HG03095 (cell line): ENCODE results near the gene AP1B1.
"Not testable (repeated sequence)": the region's sequence is repeated elsewhere in the genome, so short reads cannot be mapped to it uniquely, and the experiment has no call there.

Source experiments
- ATAC-seq: cut with Tn5 transposase; IDR thresholded peaks from one replicate; pipeline ENCODE4 v1.9.1; 2021; ENCODE audit warnings: moderate library complexity; ENCODE audit not compliant: unreplicated experiment

Gene AP1B1

GRCh38 chr22:29388759-29389090 is 355 bp upstream of the AP1B1 start:
- no peak for ATAC-seq

- no peak for ATAC-seq
These were observed 1.7 kb downstream of the AP1B1 start for GRCh38 chr22:29386708-29387107.

- no peak for ATAC-seq
These were observed 2.6 kb downstream of the AP1B1 start for GRCh38 chr22:29385748-29386147.

- no peak for ATAC-seq
These were observed 3.1 kb downstream of the AP1B1 start for GRCh38 chr22:29385151-29385704.

GRCh38 chr22:29383740-29384139 is 4.6 kb downstream of the AP1B1 start:
- no peak for ATAC-seq

- ATAC-seq: no peak
These were observed 5.6 kb downstream of the AP1B1 start for GRCh38 chr22:29382580-29383302.

GRCh38 chr22:29380856-29381255 is 7.5 kb downstream of the AP1B1 start:
- ATAC-seq: no peak

- no peak for ATAC-seq
These were observed 8.2 kb downstream of the AP1B1 start for GRCh38 chr22:29380032-29380781.

GRCh38 chr22:29379258-29379657 is 9.1 kb downstream of the AP1B1 start:
- no peak for ATAC-seq

GRCh38 chr22:29377979-29378378 is 10.4 kb downstream of the AP1B1 start:
- ATAC-seq: no peak

GRCh38 chr22:29376705-29377104 is 11.7 kb downstream of the AP1B1 start:
- ATAC-seq: not testable (repeated sequence)

- ATAC-seq: no peak
These were observed 12.8 kb downstream of the AP1B1 start for GRCh38 chr22:29375398-29376076.

GRCh38 chr22:29374806-29375205 is 13.6 kb downstream of the AP1B1 start:
- not testable (repeated sequence) for ATAC-seq

GRCh38 chr22:29374401-29374800 is 14.0 kb downstream of the AP1B1 start:
- no peak for ATAC-seq

- no peak for ATAC-seq
These were observed 17.8 kb downstream of the AP1B1 start for GRCh38 chr22:29370537-29370936.

- no peak for ATAC-seq
These were observed 18.9 kb downstream of the AP1B1 start for GRCh38 chr22:29369460-29369859.

GRCh38 chr22:29359469-29359868 is 28.9 kb downstream of the AP1B1 start:
- no peak for ATAC-seq

- not testable (repeated sequence) for ATAC-seq
These were observed 31.0 kb downstream of the AP1B1 start for GRCh38 chr22:29357193-29357890.

- ATAC-seq: no peak
These were observed 34.5 kb downstream of the AP1B1 start for GRCh38 chr22:29353860-29354259.

GRCh38 chr22:29353286-29353685 is 35.1 kb downstream of the AP1B1 start:
- no peak for ATAC-seq

GRCh38 chr22:29352778-29353177 is 35.6 kb downstream of the AP1B1 start:
- ATAC-seq: no peak
